Jurkat, Clone E6-1 (cell line): ENCODE results near the gene P2RY2.
"Not testable (repeated sequence)": the region's sequence is repeated elsewhere in the genome, so short reads cannot be mapped to it uniquely, and the experiment has no call there.

Experiments
- DNase-seq: peaks from one replicate; pipeline ENCODE4 v3.0.0-alpha.2; 2011; ENCODE audit warnings: low read depth, low spot score
- H3K4me3 ChIP-seq: 2 replicates; pipeline ENCODE4 v1.5.1; 2011; ENCODE audit warnings: mild to moderate bottlenecking, low read length, control low read depth, moderate library complexity

P2RY2 gene

DNA sequence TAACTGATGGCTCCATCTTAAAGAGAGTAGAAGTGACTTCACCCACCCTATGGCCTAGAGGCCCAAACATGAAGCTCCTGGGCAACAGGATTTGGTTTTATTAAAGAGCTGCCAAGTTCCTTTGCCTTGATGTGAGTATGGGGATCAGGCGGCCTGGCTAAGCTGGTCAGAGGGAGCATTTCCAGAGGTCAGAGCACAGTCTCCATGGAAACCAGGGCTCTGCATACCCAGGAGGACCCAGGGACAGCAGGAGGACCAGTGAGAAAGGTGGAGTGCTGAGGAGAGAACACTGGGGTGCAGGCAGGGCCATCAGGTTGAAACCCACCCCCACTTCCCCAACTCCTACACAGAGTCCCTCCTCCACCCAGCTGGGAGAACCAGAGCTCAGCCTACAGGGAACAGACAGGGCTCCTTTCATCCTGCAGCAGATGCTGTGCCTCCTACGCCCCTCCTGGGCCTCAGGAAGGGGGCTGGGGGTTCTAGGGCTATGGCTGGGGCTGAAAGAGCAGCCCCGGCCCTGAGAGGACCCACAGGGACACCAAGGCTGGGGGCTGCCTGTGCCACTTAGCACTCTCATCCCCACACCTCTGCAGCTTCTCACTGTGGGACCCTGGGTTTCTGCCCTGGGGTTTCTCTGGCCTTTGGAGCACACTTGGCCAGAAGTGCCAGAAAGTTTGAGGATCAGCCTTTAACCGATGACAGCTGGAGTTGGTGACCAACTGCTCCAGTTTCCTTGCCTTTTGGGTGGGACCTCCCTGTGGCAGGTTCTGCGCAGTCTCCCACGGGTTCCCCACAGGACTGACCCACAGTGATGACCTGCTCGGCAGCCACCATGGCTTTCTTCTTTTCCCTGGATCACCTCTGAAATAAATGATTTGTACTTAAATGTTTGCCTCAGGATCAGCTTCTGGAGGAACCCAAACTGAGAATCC lies 40.3 kb downstream of the P2RY2 start:
- DNase-seq, result no peak
- no peak overlapping the region for H3K4me3 ChIP-seq

GRCh38 chr11:73259406-73260126 lies 41.5 kb downstream of the P2RY2 start:
- DNase-seq, result no peak
- no peak overlapping the region for H3K4me3 ChIP-seq

- H3K4me3 ChIP-seq, result no peak overlapping the region
- no peak for DNase-seq
Measured at GRCh38 chr11:73260127-73260457, 42.0 kb downstream of the P2RY2 start.

DNA sequence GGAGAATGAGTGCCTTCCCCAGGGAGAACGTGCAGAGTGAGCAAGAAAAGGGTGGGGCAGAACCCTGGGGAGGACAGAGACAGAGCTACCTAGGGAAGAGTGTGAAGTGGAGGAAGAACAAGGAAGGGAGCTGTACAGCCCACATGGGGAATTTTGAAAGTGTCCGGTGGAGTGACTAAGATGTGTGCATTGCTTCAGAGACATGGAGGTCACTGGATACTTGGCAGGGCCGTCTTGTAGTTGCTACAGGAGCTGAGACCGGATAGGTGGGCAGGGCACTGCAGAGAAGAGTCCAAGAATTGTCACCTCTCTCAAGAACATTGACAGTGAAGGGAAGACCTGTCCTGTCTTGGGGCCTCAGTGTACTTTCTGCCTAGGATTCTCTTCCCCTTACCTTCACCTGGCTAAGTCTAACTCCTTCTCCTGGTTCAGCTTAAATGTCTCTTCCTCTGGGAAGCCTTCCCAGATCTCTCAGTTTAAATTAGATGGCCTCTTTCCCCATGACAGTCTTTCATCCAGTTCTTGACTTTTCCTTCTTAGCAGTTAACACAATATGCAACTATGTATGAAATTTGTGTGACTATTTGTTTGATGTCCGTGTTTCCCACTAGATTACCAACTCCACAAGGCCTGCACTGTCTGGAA lies 44.9 kb downstream of the P2RY2 start:
- DNase-seq, result no peak
- H3K4me3 ChIP-seq, result no peak overlapping the region

DNA sequence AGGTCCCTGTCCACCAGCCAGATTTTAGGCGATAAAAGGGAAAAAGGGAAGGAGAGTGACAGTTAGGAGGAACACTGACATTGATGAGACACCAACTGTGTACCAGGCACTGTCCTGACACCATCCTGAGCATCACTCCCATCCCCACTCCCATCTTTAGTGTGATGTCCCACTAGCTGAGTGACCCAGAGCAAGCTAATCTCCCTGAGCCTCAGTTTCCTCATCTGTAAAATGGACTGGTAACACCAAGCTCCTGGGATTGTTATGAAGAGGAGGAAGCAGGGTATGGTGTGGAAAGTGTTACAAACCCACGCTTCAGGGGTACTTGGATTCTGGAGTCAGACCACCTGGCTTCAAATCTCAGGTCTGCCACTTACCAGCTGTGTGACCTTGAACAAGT lies 45.6 kb downstream of the P2RY2 start:
- H3K4me3 ChIP-seq, result no peak overlapping the region
- no peak for DNase-seq

GRCh38 chr11:73265278-73265810 lies 47.3 kb downstream of the P2RY2 start:
- H3K4me3 ChIP-seq, result no peak overlapping the region
- no peak for DNase-seq

- DNase-seq, result no peak
- H3K4me3 ChIP-seq, result no peak overlapping the region
Measured at GRCh38 chr11:73265853-73266645, 48.0 kb downstream of the P2RY2 start.

GRCh38 chr11:73266646-73267020 lies 48.6 kb downstream of the P2RY2 start:
- no peak overlapping the region for H3K4me3 ChIP-seq
- DNase-seq, result no peak

DNA sequence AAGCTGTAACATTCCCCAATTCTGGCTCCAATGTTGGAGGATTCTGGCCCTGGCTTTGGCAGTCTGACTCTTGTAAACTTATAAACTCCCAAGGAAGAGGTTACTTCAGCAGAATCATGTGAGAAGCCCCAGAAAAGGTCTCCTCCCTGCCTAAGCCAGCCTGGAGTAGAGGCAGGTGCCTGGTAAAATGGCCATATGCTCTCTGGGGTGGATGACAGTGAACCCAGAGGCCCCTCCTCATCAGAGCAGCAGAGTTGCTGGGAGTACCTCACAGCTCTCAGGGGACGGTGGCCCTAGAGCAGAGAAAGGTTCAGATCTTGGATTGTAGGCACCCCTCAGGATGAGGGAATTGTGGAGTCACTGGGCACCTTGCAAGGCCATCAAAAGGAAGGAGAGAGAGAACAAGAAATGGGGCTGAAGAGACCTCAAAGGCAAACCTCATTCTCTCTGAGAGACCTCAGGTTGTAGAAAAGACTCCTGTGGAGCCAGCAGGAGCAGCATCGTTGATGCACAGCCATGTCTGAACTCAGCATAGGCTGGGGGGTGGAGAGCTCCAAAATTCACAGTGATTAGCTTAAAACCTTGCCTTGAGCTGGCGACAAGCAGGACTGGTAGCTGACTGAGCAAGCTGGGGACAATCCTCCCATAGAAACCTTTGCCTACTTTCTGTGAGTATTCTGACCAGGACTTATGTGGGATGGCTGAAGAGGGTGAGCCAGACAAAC lies 49.2 kb downstream of the P2RY2 start:
- no peak overlapping the region for H3K4me3 ChIP-seq
- DNase-seq, result no peak

GRCh38 chr11:73267906-73268540 lies 49.9 kb downstream of the P2RY2 start:
- DNase-seq, result no peak

DNA sequence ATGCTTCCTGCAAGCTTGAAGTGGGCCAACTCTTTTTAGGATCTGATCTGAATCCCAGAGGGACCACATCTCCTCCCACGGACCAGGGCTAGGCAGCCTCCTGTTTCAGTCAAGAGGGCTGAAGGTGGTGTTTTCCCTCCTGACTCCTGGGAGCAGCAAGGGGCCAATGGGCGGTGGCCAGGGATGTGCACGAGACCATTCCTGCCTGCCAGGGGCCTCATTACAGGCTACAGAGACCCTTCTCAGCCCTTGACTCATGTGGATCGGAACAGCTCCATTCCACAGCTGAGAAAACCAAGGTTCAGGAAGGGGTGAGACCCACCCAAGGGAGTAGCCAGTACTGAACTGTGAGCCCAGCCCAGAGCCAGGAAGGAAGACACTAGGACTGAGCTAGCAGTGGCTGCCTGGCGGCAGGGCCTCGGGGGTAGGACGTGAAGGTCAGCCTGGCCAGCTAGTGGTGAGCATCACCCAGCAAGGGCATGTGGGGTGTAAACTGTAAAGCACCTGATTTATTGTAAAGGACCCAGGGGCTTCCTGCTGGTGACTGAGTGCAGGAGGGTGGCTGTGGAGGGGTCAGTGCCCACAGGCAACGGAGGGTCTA lies 50.7 kb downstream of the P2RY2 start:
- H3K4me3 ChIP-seq, result no peak overlapping the region
- DNase-seq, result no peak

More at GRCh38 chr11:73267906-73268540, 49.9 kb downstream of the P2RY2 start:
- H3K4me3 ChIP-seq, result no peak overlapping the region

DNA sequence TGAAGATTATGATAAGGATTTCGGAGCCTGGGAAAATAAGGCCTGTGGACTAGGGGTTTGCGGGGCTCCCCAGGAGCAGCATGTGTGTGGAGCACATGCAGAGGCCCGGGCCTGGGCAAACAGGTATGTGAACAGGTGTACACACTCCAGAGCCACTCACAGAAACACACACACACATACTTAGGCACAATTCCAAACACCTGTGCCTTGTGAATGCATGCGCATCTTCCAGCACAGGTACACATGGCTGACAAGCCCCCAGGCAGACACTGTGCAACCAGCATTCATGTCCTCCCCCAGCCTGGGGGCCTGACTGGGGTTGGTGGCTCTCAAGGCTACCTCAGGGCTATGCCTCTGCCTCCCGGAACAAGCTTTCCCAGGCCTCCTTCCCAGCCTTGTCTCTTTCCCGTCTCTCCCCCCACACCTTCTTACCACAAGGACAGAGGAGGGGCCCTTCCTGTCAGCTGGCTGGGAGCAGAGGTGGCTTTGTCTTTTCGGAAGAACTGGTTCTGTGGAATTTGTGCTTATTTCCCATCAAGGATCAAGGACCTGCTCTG lies 51.5 kb downstream of the P2RY2 start:
- no peak overlapping the region for H3K4me3 ChIP-seq
- DNase-seq, result no peak

GRCh38 chr11:73270016-73270854 lies 52.2 kb downstream of the P2RY2 start:
- no peak for DNase-seq
- no peak overlapping the region for H3K4me3 ChIP-seq

GRCh38 chr11:73270855-73271477 lies 52.9 kb downstream of the P2RY2 start:
- DNase-seq, result no peak
- H3K4me3 ChIP-seq, result no peak overlapping the region

DNA sequence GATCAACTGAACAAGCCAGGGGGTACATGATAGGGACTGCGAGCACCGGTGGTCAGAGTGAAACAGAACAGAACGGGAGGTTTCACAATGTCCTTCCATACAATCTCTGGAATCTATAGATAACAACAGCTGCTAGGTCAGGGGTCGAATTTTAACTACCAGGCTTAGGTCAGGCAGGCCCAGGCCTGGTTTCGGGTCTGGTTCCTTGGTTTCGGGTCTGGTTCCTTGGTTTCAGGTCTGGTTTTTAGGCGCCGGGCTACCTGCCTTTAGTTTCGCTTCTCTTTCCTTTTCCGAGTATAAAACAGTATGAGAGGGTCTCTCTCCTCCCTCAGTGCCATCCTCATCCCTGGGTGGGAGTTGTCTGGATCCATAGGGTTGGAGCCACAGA lies 53.4 kb downstream of the P2RY2 start:
- H3K4me3 ChIP-seq, DNase-seq: not testable (repeated sequence)
